ENCODE results near the gene MAP3K10.

Gene MAP3K10

DNA sequence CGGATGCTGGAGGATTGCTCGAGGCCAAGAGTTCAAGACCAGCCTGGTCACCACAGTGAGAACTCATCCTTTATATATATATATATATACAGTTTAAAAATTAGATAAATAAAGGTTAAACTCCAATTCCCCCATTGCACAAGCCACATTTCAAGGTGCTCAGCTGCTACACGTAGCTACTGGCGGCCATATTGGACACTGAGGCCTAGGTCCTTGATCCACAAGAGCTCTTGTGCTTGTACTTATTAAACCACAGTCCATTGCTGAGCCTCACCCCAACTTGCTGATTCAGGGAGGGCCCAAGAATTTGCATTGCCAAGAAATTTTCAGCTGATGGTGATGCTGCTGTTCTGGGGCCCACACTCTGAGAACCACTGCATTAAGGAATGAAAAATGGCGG is 17.4 kb downstream of the MAP3K10 start:
- Histone ChIP-seq H3K36me3 (replicated peaks; ENCODE audit: insufficient read depth, low read length) (no peaks in the 10 kb centered on the region), H4K20me1 (ENCODE audit: insufficient read depth, low read length) (no peaks in the 10 kb centered on the region), H3K9ac (ENCODE audit: low read length) (no peak overlapping the region), H3K9me2 (replicated peaks; ENCODE audit: insufficient read depth, low read length) (no peaks in the 10 kb centered on the region), H3K9me3 (replicated peaks; ENCODE audit: insufficient read depth, low read length) (no peaks in the 10 kb centered on the region), H2AFZ (ENCODE audit: low read length) (no peak overlapping the region), H3K27me3 (replicated peaks; ENCODE audit: insufficient read depth, low read length) (no peaks in the 10 kb centered on the region), H3K4me2 (ENCODE audit: low read depth, low read length) (no peak overlapping the region), H3K4me1 (ENCODE audit: low read length) (no peaks in the 10 kb centered on the region), H3K79me2 (ENCODE audit: low read length) (no peaks in the 10 kb centered on the region), H3F3A (ENCODE audit: insufficient read depth, low read length) (no peaks in the 10 kb centered on the region), H3K27ac (ENCODE audit: low read length) (no peak overlapping the region), H3K4me3 (ENCODE audit: low read length) (no peak overlapping the region)
- DNase-seq, result no peak
- TF ChIP-seq EZH2phosphoT487 (IDR thresholded peaks at IDR 0.05; ENCODE audit: low read length), result no peak
- TF ChIP-seq EZH2 (optimal IDR thresholded peaks at IDR 0.05; ENCODE audit: low read depth, low read length), result no peak

DNA sequence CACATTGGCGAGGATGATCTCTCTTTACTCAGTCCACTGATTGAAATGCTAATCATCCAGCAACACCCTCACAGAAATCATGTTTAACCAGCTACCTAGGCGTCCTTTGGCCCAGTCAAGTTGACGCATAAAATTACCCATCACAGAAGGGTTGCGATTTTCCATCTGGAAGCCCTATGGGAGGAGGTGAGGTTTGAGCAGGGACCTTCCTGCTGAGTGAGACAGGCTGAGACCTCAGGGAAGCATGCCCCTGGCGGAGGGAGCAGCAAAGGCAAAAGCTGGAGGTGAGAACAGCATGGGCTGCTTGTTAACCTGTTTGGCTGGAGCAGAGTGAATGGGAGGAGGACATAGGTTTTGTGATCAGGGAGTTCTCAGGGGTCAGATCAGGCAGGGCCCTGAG is 19.7 kb downstream of the MAP3K10 start:
- Histone ChIP-seq H3K4me1 (ENCODE audit: low read length) (no peaks in the 10 kb centered on the region), H3K4me3 (ENCODE audit: low read length) (no peak overlapping the region), H3K4me2 (ENCODE audit: low read depth, low read length) (no peak overlapping the region), H3K36me3 (replicated peaks; ENCODE audit: insufficient read depth, low read length) (no peaks in the 10 kb centered on the region), H2AFZ (ENCODE audit: low read length) (no peak overlapping the region), H3K9ac (ENCODE audit: low read length) (no peak overlapping the region), H4K20me1 (ENCODE audit: insufficient read depth, low read length) (no peaks in the 10 kb centered on the region), H3F3A (ENCODE audit: insufficient read depth, low read length) (no peaks in the 10 kb centered on the region), H3K27me3 (replicated peaks; ENCODE audit: insufficient read depth, low read length) (no peaks in the 10 kb centered on the region), H3K9me2 (replicated peaks; ENCODE audit: insufficient read depth, low read length) (no peaks in the 10 kb centered on the region), H3K79me2 (ENCODE audit: low read length) (no peaks in the 10 kb centered on the region), H3K27ac (ENCODE audit: low read length) (no peak overlapping the region), H3K9me3 (replicated peaks; ENCODE audit: insufficient read depth, low read length) (no peaks in the 10 kb centered on the region)
- no peak for DNase-seq
- TF ChIP-seq EZH2phosphoT487 (IDR thresholded peaks at IDR 0.05; ENCODE audit: low read length), result no peak
- TF ChIP-seq EZH2 (optimal IDR thresholded peaks at IDR 0.05; ENCODE audit: low read depth, low read length), result no peak
- TF ChIP-seq, protein P1, sequence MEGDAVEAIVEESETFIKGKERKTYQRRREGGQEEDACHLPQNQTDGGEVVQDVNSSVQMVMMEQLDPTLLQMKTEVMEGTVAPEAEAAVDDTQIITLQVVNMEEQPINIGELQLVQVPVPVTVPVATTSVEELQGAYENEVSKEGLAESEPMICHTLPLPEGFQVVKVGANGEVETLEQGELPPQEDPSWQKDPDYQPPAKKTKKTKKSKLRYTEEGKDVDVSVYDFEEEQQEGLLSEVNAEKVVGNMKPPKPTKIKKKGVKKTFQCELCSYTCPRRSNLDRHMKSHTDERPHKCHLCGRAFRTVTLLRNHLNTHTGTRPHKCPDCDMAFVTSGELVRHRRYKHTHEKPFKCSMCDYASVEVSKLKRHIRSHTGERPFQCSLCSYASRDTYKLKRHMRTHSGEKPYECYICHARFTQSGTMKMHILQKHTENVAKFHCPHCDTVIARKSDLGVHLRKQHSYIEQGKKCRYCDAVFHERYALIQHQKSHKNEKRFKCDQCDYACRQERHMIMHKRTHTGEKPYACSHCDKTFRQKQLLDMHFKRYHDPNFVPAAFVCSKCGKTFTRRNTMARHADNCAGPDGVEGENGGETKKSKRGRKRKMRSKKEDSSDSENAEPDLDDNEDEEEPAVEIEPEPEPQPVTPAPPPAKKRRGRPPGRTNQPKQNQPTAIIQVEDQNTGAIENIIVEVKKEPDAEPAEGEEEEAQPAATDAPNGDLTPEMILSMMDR (IDR thresholded peaks at IDR 0.05; ENCODE audit: low read length), result no peak

DNA sequence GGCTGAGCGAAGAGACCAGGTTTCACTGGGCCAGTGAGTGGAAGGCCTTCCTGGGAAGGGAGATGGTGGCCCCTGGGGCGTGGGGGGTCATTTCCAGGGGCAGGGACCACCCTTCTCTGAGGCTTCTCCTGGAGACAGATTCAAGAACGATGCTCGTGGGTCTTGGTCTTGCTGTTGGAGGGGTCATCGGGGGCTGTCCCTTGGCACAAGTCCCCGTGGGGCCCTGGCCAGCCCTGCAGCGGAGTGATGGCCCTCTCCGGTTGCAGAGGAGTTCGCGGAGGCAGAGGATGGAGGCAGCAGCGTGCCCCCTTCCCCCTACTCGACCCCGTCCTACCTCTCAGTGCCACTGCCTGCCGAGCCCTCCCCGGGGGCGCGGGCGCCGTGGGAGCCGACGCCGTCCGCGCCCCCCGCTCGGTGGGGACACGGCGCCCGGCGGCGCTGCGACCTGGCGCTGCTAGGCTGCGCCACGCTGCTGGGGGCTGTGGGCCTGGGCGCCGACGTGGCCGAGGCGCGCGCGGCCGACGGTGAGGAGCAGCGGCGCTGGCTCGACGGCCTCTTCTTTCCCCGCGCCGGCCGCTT is 22.1 kb downstream of the MAP3K10 start:
- H3K79me2 ChIP-seq (ENCODE audit: low read length), result no peaks in the 10 kb centered on the region
- H3F3A ChIP-seq (ENCODE audit: insufficient read depth, low read length), result no peaks in the 10 kb centered on the region
- no peak overlapping the region for H2AFZ ChIP-seq (ENCODE audit: low read length)
- H3K4me2 ChIP-seq (ENCODE audit: low read depth, low read length), result no peak overlapping the region
- no peaks in the 10 kb centered on the region for H3K9me3 ChIP-seq (replicated peaks; ENCODE audit: insufficient read depth, low read length)
- no peak overlapping the region for H3K27ac ChIP-seq (ENCODE audit: low read length)
- H4K20me1 ChIP-seq (ENCODE audit: insufficient read depth, low read length), result no peaks in the 10 kb centered on the region
- no peaks in the 10 kb centered on the region for H3K9me2 ChIP-seq (replicated peaks; ENCODE audit: insufficient read depth, low read length)
- H3K9ac ChIP-seq (ENCODE audit: low read length), result no peak overlapping the region
- H3K4me1 ChIP-seq (ENCODE audit: low read length), result no peaks in the 10 kb centered on the region
- DNase-seq, result no peak
- TF ChIP-seq EZH2phosphoT487 (IDR thresholded peaks at IDR 0.05; ENCODE audit: low read length), result no peak
- TF ChIP-seq EZH2 (optimal IDR thresholded peaks at IDR 0.05; ENCODE audit: low read depth, low read length), result no peak
- TF ChIP-seq, protein P1 (IDR thresholded peaks at IDR 0.05; ENCODE audit: low read length), result no peak
- H3K4me3 ChIP-seq (ENCODE audit: low read length), result no peak overlapping the region
- no peaks in the 10 kb centered on the region for H3K27me3 ChIP-seq (replicated peaks; ENCODE audit: insufficient read depth, low read length)
- H3K36me3 ChIP-seq (replicated peaks; ENCODE audit: insufficient read depth, low read length), result no peaks in the 10 kb centered on the region

DNA sequence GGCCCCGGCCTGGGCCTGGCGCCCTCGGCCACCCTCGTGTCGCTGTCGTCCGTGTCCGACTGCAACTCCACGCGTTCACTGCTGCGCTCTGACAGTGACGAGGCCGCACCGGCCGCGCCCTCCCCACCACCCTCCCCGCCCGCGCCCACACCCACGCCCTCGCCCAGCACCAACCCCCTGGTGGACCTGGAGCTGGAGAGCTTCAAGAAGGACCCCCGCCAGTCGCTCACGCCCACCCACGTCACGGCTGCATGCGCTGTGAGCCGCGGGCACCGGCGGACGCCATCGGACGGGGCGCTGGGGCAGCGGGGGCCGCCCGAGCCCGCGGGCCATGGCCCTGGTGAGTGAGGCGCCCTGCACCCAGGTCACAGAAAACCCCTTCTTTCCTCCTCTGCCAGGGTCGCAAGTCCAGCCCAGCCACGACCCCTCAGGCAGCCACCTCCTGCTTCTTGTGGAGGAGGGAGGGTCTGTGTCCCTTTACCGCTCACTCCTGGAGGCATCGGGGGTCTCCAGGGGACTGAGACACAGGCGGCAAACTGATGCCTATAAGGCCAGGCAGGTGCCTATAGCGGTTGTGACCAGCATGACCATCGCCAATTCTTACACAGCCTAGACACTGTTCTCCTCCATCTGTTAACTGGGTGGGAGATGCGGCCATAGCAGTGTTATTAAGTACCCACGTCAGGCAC is 22.8 kb downstream of the MAP3K10 start:
- TF ChIP-seq, protein P1 (IDR thresholded peaks at IDR 0.05; ENCODE audit: low read length), result no peak
- TF ChIP-seq EZH2phosphoT487 (IDR thresholded peaks at IDR 0.05; ENCODE audit: low read length), result no peak
- no peak for TF ChIP-seq EZH2 (optimal IDR thresholded peaks at IDR 0.05; ENCODE audit: low read depth, low read length)
- no peaks in the 10 kb centered on the region for H3F3A ChIP-seq (ENCODE audit: insufficient read depth, low read length)
- no peak overlapping the region for H2AFZ ChIP-seq (ENCODE audit: low read length)
- no peaks in the 10 kb centered on the region for H3K9me3 ChIP-seq (replicated peaks; ENCODE audit: insufficient read depth, low read length)
- H3K27ac ChIP-seq (ENCODE audit: low read length), result no peak overlapping the region
- no peaks in the 10 kb centered on the region for H4K20me1 ChIP-seq (ENCODE audit: insufficient read depth, low read length)
- no peak overlapping the region for H3K9ac ChIP-seq (ENCODE audit: low read length)
- DNase-seq, result no peak
- H3K4me2 ChIP-seq (ENCODE audit: low read depth, low read length), result no peak overlapping the region
- no peaks in the 10 kb centered on the region for H3K4me1 ChIP-seq (ENCODE audit: low read length)
- no peak overlapping the region for H3K4me3 ChIP-seq (ENCODE audit: low read length)
- no peaks in the 10 kb centered on the region for H3K27me3 ChIP-seq (replicated peaks; ENCODE audit: insufficient read depth, low read length)
- no peaks in the 10 kb centered on the region for H3K36me3 ChIP-seq (replicated peaks; ENCODE audit: insufficient read depth, low read length)
- no peaks in the 10 kb centered on the region for H3K79me2 ChIP-seq (ENCODE audit: low read length)
- no peaks in the 10 kb centered on the region for H3K9me2 ChIP-seq (replicated peaks; ENCODE audit: insufficient read depth, low read length)

All from MM.1S (cell line).